Suppressor macrophage treated with lipopolysaccharide for 1 hour (primary cell): Measurements from ENCODE around the gene LHX5.
"Not testable (repeated sequence)": the region's sequence is repeated elsewhere in the genome, so short reads cannot be mapped to it uniquely, and the experiment has no call there.

Experiments
- DNase-seq, 3 donors: peaks; one replicate each; pipeline ENCODE4 v3.0.0-alpha.2; 2020 to 2022

The LHX5 gene

GRCh38 chr12:113471619-113472171, at the start of gene LHX5:
LHX5 (minus strand) TSS chr12:113471871; CDS start chr12:113471498, 373 bp downstream.
- DNase-seq = no peak

DNA sequence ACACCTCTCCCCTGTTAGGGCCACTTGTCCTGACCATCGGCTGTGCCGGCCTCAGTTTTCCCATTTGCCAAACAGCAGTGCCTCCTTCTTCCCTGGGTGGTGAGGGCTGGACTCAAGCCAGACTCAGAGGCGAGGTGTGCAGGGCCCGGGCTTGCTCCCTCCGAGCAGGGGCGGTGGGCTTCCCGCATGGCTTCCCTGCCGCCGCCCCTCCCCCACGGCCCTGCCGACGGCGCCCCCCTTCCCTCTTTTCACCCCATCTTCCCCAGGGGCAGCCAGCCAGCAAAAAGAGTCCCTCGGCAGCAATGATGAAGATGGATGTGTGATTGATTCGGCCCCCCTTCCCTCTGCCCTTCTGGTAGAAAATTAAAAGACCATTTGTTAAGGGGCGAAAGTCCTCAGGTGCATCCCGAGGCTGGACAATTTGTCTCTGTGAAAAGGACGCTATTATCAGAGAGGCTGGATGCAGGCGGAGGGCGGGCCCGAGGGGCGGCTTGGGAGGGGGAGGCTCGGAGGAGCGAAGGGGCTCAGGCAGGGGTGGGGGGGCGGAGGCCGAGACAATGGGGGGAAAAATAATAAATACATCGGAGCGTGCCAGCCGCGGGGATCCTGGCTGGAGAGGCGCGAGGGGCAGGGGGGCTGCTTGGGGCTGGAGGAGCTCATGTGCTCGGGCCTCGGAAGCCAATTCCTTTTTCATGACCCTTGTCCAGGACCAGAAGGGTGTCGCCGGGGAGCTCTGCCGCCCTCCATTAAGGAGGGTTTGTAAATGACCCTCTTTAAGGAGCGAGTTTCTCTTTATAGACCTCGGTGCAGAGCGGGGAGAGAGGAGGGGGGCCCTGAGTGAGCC, 48.0 kb upstream of the LHX5 start:
- DNase-seq = no peak

GRCh38 chr12:113515082-113515856, 43.6 kb upstream of the LHX5 start:
- no peak for DNase-seq

DNA sequence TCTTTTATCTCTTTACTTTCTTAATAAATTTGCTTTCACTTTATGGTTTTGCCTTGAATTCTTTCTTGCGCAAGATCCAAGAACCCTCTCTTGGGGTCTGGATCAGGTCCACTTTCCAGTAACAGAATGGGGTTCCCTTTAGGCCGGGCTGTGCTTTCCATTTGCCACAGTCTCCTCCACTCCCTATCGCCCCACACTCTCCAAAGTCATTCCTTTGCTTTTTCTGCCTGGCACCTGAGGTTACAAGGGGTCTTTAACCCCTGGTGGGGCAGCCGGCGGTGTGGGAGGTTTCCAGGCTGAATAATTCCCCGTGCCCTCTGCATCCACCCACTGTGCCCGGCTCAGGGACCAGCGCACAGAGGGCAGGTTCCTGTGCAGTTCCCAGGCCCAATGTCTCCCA, 42.9 kb upstream of the LHX5 start:
- DNase-seq = no peak

- no peak for DNase-seq
Measured at GRCh38 chr12:113512568-113512967, 40.9 kb upstream of the LHX5 start.

GRCh38 chr12:113506867-113507266, 35.2 kb upstream of the LHX5 start:
- DNase-seq = no peak

DNA sequence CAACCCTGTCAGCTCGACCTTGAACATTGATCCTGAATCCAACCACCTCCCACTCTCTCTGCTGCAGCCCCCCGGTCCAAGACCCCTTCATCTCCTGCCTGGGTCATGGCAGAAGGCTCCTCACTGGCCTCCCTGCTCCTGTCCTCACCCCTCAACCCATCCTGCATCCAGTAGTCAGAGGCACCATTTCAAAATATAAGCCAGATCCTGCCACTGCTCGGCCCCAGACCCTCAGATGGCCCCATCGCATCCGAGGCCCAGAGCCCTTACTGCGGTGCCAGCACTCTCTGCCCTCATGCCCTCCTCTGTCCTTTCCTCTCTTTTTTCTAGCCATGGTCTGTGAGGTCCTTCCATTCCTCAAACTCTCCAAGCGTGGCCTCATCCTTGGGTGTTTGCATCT, 34.3 kb upstream of the LHX5 start:
- no peak for DNase-seq

DNA sequence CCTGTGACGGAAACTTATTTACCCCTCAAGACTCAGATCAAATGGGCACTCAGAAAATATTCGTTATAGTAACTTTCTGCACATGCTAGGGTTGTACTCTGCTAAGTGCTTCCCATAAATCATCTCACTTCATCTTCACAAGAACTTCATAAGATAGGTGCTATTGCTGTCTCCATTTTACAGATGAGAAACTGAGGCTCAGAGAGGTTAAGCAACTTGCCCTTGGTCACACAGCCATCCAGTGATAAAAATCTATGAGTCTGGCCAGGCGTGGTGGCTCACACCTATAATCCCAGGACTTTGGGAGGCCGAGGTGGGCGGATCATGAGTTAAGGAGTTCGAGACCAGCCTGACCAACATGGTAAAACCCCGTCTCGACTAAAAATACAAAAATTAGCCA, 33.2 kb upstream of the LHX5 start:
- DNase-seq = no peak

DNA sequence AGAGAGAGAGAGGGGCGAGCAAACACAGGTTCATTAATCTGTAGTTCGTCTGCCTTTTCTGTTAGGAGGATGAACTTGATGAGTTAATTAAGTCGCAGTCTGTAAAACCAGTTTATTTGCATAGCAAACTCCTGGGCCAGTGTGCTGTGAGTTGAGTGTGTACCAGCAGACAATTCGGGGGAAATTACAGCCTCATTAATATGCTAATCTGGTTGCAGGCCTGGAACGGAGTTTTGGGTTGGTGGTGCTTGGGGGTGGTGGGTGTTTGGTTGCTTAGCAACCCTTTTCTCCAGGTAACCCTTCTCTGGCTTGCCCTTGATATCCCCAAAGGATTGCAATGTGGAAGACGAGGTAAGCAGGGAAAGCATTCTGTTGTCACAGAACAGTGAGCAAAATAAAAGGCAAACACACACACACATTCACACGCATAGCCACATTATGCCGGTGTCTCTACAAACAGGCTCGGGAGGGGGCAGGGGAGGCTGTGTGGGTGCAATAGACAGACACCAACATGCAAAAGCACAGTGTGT, 29.2 kb upstream of the LHX5 start:
- no peak for DNase-seq

- DNase-seq = no peak
Measured at GRCh38 chr12:113500306-113500675, 28.6 kb upstream of the LHX5 start.

DNA sequence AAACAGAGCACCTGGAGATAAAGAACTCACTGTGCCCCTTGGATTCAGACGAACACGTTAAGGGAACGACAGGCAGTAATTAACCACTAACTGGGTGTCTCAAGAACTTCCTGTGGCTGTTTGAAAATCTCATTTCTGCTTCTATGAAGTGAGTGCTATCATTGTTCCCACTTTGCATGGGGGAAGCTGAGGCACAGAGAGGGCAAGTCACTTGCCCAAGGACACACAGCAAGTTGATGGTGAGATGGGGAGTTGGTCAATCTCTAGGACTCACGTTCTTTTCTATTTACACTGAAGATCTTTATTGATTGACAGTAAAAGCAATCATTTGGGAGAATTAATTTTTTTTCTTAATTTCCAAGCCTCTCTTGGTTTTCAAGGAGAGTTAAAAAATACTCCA, 26.8 kb upstream of the LHX5 start:
- no peak for DNase-seq

DNA sequence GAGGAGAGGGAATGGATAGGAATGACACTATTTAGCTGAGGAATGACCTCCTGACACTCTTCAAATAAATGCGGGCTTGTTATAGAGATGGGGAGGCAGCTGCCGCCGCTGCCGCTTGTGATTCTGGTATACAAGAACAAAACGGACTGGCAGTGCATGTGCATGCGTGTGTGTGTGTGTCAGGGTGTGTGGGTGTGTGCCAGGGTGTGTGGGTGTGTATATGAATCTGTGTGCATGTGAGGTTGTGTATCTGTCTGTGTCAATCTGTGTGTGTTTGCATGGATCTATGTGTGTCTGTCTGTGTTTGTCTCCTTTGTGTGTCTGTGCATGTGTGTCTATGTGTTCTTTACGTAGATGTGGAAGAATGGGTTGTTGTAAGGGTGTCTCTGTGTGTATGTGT, 26.0 kb upstream of the LHX5 start:
- DNase-seq = no peak

DNA sequence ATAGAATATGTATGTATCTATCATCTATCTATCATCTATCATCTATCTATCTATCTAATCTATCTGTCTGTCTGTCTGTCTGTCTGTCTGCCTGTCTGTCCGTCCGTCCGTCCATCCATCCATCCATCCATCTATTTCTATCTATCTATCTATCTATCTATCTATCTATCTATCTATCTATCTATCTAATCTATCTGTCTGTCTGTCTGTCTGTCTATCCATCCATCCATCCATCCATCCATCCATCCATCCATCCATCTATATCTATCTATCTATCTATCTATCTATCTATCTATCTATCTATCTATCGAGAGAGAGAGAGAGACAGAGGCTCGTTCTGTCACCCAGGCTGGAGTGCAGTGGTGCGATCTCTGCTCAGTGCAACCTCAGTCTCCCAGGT, 24.3 kb upstream of the LHX5 start:
- not testable (repeated sequence) for DNase-seq

GRCh38 chr12:113488322-113488721, 16.7 kb upstream of the LHX5 start:
- no peak for DNase-seq

DNA sequence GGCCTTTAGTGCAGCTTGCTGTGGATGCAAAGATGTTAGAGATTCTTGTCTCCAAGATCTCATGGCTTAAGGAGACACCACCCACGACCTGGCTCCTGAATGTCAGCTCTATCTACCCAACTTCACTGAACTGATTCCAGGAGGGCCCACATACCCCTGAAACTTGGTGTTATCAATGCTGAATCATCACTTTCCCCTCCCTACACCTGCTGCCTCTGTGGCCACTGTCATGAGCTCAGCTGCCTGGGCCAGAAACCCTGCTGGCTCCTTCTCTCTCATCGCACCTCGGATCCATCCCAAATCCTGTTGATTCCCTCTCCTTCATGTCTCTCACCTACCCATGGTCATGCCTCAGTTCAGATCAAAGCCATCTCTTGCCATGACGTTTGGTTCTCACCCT, 15.1 kb upstream of the LHX5 start:
- DNase-seq = no peak

DNA sequence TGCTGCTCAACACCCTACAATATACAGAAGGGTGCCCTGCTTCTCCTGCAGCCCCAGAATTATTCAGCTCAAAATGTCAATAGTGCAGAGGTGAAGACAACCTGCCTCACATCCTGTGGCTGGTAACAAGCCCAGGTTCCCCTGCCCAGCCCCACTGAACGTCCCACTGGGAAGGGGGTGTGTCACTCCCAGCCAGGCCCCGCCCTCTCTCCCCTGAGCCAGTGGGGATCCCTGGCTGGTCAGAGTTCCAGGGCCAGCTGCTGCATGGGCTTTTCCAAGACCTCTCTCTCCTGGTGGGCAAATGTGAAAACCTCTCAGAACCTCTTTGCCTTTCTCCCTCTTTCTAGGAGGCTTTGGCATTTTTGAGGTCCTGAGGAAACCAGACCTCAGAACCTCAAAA, 13.7 kb upstream of the LHX5 start:
- no peak for DNase-seq

GRCh38 chr12:113482334-113482733, 10.7 kb upstream of the LHX5 start:
- no peak for DNase-seq

GRCh38 chr12:113480336-113480971, 8.8 kb upstream of the LHX5 start:
- no peak for DNase-seq

DNA sequence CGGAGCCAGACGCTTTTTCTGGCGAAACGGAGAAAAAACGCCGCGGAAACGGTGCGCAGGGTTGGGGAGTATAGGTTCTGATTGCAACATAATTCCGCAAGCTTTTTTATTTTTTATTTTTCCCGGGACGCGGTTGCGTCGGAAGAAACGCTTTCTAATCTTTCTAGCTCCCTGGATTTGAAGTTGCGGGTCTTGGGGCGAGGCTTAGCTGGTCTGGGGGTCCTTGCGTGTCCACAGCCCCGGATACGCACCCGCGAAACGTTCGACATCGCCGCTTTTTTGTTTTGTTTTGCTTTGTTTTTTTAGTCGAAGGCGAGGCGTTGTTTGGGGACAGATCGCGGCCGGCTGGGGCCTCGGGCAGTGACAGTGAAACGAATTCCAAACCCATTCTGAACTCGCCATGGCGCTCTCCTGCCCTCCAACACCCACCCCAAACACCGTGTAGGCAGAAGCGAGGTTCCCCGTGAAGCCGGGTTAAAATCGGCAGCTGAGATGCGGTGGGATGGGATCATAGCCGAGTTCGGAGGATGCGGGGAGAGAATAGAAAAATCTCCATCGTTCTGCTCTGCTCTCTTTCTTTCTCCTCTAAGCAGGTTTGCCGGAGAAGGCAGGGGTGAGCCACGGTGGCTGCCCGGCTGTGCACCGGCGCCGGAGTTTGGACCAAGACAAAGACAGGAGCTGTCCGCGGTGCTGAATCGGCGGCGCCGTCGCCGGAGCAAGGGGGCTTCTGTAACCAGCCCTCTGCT, 8.1 kb upstream of the LHX5 start:
- DNase-seq = peak; percentile 38 to 78 (median 66)

GRCh38 chr12:113479216-113479589, 7.5 kb upstream of the LHX5 start:
- DNase-seq = no peak

GRCh38 chr12:113478351-113479011, 6.8 kb upstream of the LHX5 start:
- DNase-seq = no peak

- DNase-seq = no peak
Measured at GRCh38 chr12:113477842-113478215, 6.2 kb upstream of the LHX5 start.
